UCSD-AML1 (cell line): ENCODE measurements around the gene GFAP.

Experiments
- DNase-seq: peaks from one replicate; lab custom pipeline; 2025; ENCODE audit not compliant: unreplicated experiment; lab: John Stamatoyannopoulos, UW

The GFAP gene

GRCh38 chr17:44932096-44932786, 16.9 kb upstream of the GFAP start:
- DNase-seq = no peak

- no peak for DNase-seq
Measured at GRCh38 chr17:44931376-44931775, 16.1 kb upstream of the GFAP start.

- no peak for DNase-seq
Measured at GRCh38 chr17:44930667-44931066, 15.4 kb upstream of the GFAP start.

- DNase-seq = no peak
Measured at GRCh38 chr17:44928950-44929720, 13.8 kb upstream of the GFAP start.

GRCh38 chr17:44928136-44928535, 12.8 kb upstream of the GFAP start:
- no peak for DNase-seq

GRCh38 chr17:44927696-44928095, 12.4 kb upstream of the GFAP start:
- no peak for DNase-seq

GRCh38 chr17:44926821-44927525, 11.7 kb upstream of the GFAP start:
- no peak for DNase-seq

- DNase-seq = no peak
Measured at GRCh38 chr17:44925731-44926697, 10.7 kb upstream of the GFAP start.

- DNase-seq = no peak
Measured at GRCh38 chr17:44924107-44924544, 8.8 kb upstream of the GFAP start.

- DNase-seq = no peak
Measured at GRCh38 chr17:44922746-44923470, 7.6 kb upstream of the GFAP start.

- no peak for DNase-seq
Measured at GRCh38 chr17:44922136-44922535, 6.8 kb upstream of the GFAP start.

GRCh38 chr17:44921122-44921882, 6.0 kb upstream of the GFAP start:
- DNase-seq = no peak

GRCh38 chr17:44920565-44920940, 5.3 kb upstream of the GFAP start:
- DNase-seq = no peak

GRCh38 chr17:44919885-44920564, 4.7 kb upstream of the GFAP start:
- peak; percentile 71 for DNase-seq

GRCh38 chr17:44919411-44919810, 4.1 kb upstream of the GFAP start:
- no peak for DNase-seq

- DNase-seq = no peak
Measured at GRCh38 chr17:44918006-44918405, 2.7 kb upstream of the GFAP start.

GRCh38 chr17:44917456-44917855, 2.2 kb upstream of the GFAP start:
- DNase-seq = no peak

GRCh38 chr17:44916781-44917241, 1.5 kb upstream of the GFAP start:
- no peak for DNase-seq
